GM21515 (cell line): ENCODE data around the gene TBC1D32.
"Not testable (repeated sequence)": the region's sequence is repeated elsewhere in the genome, so short reads cannot be mapped to it uniquely, and the experiment has no call there.

Source experiments
- ATAC-seq: cut with Tn5 transposase; IDR thresholded peaks from one replicate; pipeline ENCODE4 v1.9.1; 2021; ENCODE audit not compliant: unreplicated experiment

TBC1D32 gene, protein sequence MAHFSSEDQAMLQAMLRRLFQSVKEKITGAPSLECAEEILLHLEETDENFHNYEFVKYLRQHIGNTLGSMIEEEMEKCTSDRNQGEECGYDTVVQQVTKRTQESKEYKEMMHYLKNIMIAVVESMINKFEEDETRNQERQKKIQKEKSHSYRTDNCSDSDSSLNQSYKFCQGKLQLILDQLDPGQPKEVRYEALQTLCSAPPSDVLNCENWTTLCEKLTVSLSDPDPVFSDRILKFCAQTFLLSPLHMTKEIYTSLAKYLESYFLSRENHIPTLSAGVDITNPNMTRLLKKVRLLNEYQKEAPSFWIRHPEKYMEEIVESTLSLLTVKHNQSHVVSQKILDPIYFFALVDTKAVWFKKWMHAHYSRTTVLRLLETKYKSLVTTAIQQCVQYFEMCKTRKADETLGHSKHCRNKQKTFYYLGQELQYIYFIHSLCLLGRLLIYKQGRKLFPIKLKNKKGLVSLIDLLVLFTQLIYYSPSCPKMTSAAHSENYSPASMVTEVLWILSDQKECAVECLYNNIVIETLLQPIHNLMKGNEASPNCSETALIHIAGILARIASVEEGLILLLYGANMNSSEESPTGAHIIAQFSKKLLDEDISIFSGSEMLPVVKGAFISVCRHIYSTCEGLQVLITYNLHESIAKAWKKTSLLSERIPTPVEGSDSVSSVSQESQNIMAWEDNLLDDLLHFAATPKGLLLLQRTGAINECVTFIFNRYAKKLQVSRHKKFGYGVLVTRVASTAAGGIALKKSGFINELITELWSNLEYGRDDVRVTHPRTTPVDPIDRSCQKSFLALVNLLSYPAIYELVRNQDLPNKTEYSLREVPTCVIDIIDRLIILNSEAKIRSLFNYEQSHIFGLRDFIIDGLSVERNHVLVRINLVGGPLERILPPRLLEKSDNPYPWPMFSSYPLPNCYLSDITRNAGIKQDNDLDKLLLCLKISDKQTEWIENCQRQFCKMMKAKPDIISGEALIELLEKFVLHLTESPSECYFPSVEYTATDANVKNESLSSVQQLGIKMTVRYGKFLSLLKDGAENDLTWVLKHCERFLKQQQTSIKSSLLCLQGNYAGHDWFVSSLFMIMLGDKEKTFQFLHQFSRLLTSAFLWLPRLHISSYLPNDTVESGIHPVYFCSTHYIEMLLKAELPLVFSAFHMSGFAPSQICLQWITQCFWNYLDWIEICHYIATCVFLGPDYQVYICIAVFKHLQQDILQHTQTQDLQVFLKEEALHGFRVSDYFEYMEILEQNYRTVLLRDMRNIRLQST

DNA sequence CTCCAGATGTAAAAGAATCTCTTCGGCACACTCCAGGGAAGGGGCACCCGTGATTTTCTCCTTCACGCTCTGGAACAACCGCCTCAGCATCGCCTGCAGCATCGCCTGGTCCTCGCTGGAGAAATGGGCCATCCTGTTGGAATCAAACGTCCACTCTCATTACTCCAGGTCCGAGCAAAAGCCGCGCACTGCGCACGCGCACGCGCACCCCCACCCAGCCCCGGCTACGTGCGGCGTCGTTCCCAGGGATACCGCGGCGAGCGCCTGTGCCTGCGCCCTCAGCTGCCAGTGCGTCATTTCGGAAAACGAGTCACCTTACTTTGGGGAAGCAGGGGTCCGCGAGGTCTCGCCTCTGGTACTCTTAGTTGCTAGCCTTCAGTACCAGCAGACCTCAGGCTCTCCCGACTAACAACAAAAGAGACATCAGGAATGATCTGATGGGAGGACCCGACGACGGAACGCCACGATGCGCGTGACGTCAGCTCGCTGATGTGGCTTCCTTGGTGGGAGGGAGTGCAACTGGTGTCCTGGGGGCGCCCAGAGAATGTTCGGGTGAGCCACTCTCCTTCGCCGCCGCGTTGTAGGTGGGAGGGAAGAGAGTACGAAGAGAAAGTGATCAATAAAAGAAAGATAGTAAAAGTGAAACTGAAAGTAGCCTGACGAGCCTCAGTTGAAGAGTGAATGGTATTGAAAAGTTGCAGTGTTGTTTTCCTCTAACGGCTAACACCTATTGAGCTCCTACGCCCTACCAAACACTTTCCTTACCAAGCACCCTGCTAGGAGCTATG, at the start of gene TBC1D32:
Gene TBC1D32, minus strand, starts transcription at position 182 of the 788 bp plus-strand sequence. Its CDS starts 50 bp downstream, at position 132.
- ATAC-seq: peak; percentile 97

DNA sequence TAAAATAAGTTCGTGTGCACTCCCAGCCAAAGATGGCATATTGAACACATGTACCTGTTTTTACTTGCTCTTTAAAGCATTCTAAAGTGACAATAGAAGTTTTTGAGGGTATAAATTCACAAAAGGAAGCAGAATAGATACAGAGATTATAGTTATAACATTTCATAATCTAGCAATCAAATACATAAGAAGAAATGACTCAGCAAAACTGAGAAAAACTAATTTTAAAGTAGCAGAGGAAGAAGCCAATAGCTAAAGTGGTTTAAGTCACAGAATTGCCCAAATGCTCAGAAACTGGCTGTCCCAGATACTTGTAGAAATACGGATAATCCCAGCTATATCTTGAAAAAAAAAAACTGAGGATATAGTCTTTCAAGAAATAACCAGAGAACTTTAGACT, 49.2 kb upstream of the TBC1D32 start:
- no peak for ATAC-seq

DNA sequence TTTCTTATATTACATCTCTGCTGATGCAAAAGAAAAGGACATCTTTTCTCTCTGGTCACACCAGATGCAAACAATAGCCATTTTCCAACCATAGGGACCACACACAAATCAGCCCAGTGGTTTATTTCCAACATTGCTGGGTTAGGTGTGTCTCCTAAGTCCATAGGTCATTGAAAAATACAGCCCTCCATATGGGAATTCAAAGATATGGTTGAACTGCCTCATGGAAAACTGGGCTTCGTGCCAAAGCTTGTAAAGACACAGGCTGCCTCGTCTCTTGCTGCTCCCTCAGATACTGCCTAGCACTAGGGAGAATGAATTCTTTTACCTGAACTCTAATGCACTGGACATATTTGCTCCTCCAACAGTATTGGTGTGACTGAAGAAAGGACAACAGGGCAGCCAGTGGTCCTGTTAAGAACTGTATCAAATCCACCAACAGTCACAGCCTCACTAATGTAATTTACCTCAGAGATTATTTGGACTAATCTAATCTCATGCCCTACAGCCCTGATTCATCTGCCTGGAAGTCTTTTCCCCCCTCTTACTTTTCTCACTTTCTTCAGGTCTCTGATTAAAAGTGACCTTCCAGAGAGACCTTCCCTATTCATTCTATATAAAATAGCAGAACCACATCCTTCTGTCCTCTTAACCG, 48.3 kb upstream of the TBC1D32 start:
- ATAC-seq: no peak

DNA sequence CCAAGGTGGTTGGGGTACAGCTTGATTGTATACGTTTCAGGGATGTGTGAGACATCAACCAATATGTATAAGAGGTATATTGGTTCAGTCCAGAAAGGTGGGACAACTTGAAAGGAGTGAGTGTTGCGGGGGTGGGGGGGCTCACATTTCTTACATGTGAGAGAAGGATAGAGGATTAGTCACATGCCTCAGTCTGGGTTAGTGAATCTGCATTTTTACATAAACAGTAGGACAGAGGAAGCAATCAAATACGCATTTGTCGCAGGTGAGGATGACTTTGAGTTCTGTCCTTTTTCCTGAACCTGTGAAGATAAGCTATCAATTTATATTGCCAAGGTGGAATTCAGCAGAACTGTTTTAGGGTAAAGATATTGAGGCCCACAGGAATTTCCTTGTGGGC, 42.1 kb upstream of the TBC1D32 start:
- ATAC-seq: no peak

DNA sequence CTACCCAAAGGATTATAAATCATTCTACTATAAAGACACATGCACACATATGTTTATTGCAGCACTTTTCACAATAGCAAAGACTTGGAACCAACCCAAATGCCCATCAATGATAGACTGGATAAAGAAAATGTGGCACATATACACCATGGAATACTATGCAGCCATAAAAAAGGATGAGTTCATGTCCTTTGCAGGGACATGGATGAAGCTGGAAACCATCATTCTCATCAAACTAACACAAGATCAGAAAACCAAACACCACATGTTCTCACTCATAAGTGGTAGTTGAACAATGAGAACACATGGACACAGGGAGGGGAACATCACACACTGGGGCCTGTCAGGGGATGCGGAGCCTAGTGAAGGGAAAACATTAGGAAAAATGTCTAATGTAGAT, 39.9 kb upstream of the TBC1D32 start:
- ATAC-seq: not testable (repeated sequence)

DNA sequence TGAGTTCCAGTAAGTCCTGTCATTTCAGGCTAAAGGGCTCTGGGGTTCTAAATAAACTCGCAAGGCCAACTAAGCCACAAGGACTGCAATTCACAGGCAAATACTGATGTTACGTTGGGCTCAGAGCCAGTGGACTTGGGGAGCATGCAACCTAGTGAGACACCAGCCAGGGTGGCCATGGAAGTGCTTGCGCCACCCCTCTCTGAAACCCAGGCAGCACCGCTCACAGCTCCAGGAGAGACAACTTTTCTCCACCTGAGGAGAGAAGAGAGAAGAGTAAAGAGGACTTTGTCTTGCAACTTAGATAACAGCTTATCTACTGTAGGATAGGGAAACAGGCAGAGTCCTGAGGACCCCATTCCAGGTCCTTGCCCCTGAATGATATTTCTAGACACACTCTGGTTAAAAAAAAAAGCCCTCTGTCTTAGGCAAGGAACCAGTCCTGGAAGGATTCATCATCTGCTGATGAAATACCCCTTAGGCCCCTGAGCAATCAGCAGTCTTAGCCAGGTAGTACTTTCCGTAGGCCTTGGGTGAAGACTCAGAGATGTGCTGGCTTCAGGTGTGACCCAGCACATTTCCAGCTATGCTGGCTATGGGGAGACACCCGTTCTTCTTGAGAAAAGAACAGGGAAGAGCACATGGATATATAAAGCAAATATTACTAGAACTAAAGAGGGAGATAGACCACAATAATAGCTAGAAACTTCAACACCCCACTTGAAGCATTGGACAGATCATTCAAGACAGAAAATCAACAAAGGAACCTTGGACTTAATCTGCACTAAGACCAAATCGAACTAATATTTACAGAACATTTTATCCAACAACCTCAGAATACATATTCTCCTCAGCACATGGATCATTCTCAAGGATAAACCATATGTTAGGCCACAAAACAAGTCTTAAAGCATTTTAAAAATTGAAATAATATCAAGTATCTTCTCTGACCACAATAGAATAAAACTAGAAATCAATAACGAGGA, 31.5 kb upstream of the TBC1D32 start:
- ATAC-seq: no peak

DNA sequence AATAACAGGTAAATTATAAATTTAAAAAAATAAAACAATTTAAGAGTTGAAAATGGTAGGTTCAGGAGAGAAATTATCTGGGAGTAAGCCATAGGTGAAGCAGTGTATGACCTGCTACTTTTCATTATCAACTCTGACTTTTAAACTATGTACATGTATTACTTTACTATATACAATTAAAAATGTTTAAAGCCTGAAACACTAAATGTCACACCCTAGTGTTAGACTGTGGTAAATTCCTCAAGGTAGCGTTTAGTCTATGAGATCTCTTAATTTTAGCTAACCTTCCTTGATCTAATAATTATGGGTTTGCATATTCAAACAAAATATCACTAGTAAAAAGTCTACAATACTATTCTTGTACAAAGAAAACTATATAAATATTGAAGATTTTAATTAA, 22.3 kb upstream of the TBC1D32 start:
- no peak for ATAC-seq

DNA sequence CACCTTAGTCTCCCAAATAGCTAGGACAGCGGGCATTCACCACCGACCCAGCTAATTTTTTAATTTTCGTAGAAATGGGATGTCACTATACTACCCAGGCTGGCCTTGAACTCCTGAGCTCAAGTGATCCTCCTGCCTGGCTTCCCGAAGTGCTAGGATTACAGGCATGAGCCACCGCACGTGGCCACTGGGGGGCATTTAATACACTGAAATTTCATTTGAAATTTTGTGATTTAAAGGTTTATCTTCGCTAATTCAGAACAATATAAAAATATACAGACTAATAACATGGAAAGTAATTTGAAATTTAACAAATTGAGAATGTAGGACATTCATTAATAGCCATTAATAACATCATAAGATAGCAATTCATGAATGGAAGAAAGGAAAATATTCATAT, 20.5 kb upstream of the TBC1D32 start:
- ATAC-seq: no peak

DNA sequence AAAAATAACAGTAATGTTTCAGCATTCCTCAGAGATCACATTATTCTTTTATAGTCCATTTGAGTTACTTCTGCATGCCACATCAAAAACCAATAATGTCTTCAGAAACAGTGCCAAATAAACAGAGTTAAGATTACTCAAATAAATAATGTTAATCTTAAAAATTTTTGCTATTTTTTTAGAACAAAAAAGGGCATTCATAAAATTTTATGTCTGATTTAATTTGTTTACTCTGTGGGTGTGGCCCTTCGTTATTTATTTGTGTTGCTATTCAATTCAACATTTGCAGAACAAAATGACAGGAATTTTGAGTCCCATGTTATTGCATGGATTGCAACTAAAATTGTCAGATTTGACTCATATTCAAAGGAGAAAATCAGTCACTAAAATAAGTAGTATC, 18.7 kb upstream of the TBC1D32 start:
- no peak for ATAC-seq

DNA sequence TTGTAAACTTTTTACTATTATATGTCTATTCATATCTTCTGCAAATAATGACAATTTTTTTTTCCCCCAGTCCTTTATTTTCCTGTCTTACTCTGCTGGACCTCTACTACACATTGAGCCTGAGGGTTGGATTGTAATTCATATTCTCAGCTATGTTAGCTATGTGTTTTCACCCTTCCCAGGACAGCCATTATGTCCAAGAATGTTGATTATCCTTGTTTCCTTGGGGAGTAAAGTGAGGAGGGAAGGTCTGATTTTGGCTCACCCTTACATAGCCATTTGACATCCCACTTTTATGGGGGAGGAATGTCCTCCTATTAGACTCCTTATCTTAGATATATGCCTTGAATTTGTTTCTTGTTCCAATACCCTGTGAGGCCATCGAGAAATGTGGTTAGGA, 17.6 kb upstream of the TBC1D32 start:
- no peak for ATAC-seq

DNA sequence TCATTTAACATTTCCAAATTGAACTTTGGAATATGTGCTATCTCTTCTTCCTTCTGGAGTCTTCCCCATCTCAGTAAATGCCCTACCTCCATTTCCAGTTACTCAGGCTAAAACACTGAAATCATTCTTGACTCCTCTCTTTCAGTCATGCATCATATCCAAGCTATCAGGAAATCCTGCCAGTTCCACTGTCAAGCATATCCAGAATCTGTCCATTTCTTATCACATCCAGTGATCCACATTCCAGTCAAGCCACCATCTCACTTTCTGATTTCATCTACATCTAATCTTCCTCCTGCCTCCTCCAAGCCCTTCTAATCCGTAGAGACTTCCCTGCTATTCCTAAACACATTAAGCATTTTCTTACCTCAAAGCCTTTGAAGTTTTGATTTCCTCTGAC, 15.3 kb upstream of the TBC1D32 start:
- ATAC-seq: no peak

DNA sequence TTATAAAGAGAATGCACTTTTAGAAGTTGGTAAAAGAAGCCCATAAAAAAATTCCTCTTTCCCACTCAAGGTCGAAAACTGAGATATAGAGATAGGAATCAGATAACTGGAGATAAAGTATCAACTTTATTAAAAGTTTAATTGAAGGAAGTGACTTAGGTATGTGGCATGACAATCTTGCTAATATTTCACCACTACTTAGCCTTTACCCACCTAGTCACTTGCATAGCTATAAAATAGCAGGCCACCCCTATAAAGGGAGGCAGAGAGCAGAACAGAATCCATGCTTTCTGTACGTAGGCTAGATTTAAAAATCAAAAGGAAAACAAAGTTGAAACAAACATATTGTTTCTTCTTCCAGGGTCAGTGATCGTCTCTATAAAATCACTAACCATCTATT, 13.2 kb upstream of the TBC1D32 start:
- no peak for ATAC-seq

DNA sequence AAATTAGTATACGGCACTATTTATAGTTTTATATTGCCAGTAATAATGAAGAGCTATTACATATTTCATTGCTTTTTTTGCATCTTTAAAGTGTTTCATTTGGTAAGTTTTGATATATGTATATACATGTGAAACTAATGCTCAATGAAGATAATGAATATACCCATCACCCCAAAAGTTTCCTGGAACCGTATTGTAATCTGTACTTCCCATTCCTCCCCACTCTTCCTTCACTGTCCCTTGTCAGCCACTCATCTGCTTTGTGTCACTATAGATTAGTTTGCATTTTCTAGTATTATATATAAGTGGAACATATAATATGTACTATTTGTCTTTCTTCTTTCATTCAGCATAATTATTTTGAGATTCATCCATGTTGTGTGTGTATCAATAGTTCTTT, 10.3 kb upstream of the TBC1D32 start:
- ATAC-seq: no peak

DNA sequence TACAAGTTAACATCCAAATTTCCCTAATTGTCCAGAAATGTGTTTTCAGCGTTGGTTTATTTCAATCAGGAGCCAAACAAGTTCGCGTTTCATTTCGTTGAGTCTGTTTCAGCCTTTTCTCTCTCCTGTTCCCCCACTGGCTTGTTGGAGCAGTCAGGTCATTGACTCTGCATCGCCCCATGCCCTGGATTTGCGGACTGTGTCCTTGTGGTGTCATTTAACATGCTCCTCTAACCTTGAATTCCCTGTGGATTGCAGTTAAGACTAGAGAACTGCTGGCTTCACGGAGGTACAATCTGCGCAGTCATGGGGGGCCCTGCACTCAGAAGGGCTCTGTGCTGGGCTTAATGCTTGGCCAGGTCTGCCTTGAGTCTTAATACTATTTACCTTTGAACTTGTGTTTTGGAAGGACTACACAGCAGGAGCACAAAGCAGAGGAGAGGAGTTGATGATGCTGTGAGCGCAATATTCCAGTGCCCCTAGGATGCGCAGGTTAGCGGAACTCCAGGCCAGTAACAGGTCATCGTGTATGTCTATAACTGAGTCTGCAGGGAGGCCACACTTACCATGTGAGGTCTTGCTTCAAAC, 5.5 kb upstream of the TBC1D32 start:
- no peak for ATAC-seq

DNA sequence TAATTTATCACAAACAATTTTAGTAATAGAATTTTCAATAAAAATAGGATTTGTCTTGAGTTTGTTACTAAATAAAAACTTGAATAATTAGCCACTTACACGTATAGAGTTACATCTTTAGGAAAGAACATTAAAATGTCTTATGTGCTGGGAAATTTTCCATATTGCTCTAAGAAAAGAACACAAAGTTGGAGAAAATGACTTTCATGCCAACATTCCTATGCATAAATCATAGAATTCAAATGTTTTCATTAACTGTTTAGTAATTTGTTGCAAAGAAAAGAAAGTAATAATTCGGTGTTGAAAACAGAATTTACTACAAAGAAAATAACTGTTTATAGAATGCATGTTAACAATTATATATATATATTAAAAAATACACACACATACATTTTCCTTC, 4.7 kb upstream of the TBC1D32 start:
- ATAC-seq: no peak

DNA sequence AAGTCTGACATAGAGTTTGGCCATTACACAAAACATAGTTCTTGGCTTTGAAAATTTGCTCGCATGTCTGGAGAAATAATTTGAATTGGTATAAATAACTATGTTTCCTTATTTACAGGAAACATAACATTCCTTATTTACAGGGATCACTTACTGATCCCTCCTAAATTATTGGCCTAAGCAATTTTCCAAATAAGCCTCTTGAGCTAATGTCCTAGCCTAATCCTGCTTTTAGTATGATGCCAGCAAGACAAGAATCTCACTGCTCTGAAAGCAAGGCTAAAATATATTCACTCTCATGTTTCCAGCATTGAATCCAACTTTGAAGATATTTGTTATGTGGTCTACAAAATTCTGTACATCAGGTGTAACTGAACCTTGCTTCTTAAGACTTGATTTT, 4.1 kb upstream of the TBC1D32 start:
- ATAC-seq: no peak

DNA sequence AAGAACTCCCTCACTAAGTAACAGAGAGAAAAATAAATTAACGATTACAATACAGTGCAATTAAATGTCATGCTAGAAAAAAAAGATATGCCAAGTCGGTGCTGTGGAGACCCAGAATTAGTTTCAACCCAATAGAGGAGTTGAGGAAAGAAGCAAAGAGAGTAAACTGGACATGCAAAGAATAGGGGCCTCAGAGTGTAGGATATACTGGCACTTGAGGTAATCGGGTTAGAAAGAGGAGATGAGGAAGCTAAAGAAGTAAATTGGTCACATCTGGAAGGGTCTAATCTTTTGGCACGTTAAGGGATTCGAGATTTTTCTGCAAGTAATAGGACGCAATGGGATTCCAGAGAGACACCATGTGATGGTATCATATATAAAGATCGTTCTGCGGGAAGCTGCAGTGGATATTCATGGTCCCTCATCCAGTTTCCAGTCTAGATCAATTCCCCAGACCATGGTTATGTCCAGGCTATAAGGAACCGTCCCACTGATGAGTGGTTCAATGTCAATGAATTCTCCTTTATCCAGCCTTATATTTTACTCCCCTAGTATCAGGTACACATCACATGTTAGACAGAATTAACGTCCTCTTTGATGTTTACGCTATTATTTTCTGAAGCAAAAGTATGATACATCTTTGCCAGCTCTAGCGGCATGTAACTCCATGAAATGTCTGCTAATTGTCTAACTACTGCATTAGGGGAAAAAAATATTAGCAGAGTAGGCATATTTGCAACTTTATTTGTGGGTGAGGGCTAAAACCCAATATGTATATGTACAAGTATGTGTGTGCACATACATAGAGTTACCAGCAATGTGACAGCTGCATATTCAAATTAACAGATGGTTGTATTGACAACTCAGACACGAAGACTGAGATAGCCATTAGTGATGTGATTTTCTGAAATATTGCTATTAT, 1.1 kb upstream of the TBC1D32 start:
- no peak for ATAC-seq
